HS-5 (cell line): ENCODE measurements around the gene C17orf100.

Source experiments
- DNase-seq: peaks from one replicate; pipeline ENCODE4 v3.0.0-alpha.2; 2012; ENCODE audit warnings: low read depth

The C17orf100 gene

DNA sequence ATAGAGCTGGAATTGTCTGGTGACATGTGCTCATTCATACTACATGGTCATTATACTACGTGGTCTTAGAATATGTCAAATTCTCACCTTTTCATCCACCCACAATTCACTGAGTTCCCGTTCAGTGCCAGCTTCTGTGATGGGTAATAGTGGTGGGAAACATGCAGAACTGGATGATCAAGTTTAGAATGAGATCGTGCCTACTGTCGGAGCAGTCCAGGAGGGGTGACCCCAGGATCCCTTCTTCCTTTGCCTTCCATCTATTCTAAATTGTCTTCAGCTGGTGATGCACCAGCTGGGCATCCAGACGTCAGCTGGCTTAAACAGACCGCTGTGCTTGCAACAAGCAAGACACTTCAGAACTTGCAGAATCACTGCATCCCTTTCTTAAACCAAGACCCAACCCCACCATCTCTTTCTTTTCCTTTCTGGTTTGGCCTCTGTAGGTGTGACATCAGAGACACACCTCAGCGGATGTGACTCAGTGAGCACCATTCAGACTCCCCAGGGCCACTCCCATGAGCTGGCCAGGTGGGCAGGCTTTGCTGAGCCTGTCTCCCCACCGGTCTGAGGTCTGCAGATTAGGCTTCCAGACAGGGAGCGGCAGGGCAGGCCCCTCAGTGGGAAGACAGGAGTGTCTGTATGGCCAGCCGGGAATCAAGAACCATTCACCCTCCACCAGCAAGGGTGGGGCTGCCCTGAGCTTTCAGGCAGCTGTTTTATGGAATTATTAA, 18.1 kb downstream of the C17orf100 start:
- no peak for DNase-seq

DNA sequence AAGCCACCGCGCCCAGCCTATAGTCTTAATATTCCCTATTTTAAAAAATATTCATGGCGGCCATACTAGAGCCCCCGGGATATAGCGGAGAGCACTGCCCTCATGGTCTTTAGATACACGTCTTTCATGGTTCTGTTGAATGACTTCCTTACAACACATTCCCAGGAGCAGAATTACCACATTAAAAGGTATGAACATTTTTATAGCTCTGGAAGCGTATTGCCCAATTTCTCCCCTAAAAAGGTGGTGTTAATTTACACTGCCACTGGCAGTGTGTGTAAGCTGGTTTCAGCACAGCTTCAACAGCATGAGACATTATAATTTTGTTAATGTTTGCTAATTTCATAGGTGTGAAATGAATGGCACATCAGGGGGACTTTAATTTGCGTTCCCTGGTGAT, 19.0 kb downstream of the C17orf100 start:
- no peak for DNase-seq

GRCh38 chr17:6670999-6671398, 19.4 kb downstream of the C17orf100 start:
- DNase-seq: no peak

DNA sequence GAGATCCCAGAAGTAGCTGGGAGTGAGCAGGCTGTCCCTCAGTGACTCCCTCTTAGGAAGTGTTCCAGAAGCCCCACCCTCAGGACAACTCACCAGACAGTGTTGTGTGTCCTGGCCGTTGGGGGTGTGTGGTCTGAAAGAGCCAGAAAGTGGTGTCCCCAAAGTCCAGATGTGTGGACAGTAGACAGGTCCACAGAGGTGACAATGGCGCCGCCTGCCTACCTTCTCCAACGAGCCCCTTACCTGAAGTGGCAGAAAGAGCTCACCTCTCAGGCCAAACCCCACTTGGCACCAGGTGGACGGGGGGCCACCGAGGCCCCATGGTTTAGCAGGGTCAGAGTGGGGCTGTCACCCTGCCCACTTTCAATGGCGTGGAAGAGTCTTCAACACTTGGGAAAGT, 19.9 kb downstream of the C17orf100 start:
- DNase-seq: no peak

DNA sequence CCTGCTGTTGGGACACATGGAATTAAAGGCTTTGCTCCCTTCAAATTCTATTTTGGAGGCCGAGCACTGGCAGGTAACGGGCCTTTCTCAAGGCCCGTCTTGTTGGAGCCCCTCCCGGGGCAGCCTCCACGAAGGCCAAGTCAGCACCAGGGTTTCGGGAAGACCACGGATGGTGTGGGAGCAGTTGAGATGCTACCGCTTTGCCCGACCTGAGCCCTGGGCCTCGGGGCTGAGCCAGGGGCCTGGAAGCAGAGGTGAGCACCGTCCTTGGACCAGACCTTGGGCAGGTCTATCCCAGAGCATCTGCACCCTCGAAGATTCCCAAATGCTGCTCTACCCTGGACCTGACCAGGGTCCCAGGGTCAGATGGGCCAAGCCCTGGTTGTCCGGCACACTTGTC, 23.0 kb downstream of the C17orf100 start:
- DNase-seq: no peak

GRCh38 chr17:6675201-6675825, 23.8 kb downstream of the C17orf100 start:
- no peak for DNase-seq

GRCh38 chr17:6676802-6677157, 25.2 kb downstream of the C17orf100 start:
- no peak for DNase-seq

GRCh38 chr17:6677158-6677831, 25.7 kb downstream of the C17orf100 start:
- no peak for DNase-seq

- DNase-seq: no peak
Observed at GRCh38 chr17:6677946-6678345, 26.4 kb downstream of the C17orf100 start.

DNA sequence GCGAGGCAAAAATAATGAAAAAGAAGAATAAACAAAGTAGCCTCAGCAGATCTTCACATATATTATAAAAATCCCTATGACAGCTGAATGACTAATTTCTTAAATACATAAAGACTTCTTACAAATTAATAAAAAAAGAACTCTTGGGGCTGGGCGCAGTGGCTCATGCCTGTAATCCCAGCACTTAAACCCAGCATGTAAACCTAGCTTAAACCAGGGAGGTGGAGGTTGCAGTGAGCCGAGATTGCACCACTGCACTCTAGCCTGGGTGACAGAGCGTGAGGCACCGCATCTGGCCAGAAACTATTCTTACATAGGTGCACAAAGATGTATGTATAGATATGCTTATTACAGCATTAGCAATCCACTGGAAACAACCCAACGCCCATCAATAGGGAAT, 27.7 kb downstream of the C17orf100 start:
- DNase-seq: no peak

- no peak for DNase-seq
Observed at GRCh38 chr17:6681176-6681575, 29.6 kb downstream of the C17orf100 start.

DNA sequence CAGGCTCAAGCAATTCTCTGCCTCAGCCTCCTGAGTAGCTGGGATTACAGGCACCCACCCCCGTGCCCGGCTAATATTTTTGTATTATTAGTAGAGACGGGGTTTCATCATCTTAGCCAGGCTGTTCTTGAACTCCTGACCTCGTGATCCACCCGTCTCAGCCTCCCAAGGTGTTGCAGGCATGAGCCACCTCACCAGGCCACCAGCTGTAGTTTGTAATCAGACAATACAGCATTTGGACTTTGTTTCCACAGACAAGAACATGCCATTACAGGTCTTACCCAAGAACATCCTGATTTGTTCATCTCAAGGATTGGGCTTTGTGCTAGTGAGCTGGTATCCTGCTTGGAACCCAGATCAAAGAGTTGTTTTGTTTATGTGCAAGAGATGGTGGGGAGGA, 30.1 kb downstream of the C17orf100 start:
- DNase-seq: no peak

GRCh38 chr17:6682339-6682738, 30.8 kb downstream of the C17orf100 start:
- DNase-seq: no peak

DNA sequence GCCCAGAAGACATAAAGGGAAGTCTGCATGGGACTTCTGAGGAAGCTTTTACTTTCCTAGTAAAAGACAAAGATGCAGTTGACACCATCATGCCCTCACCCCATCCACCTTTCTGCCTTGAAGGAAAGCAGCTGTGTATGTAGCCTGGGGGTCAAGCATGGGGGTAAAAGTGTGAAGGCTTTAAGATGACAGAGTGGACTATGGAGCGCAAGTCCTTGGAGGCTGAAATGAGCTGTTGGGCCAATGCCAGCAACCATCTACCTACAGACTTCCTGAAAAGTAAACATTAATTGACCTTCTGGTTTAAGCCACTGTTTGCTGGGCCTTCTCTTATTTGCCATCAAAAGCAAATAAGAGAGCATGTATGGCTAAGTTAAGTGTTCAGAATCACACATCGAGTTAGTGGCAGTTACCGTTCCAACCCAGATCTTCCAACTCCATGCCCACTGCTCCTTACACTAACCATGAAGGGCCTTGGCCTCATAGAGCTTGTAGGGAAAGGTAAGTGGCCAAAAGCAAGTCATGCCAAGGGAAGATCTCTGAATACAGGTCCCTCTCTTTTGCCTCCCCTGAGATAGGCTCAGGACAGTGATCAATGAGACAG, 31.6 kb downstream of the C17orf100 start:
- DNase-seq: no peak

- DNase-seq: no peak
Observed at GRCh38 chr17:6683730-6684459, 32.3 kb downstream of the C17orf100 start.

- no peak for DNase-seq
Observed at GRCh38 chr17:6684460-6684783, 32.9 kb downstream of the C17orf100 start.

- DNase-seq: no peak
Observed at GRCh38 chr17:6684881-6685767, 33.6 kb downstream of the C17orf100 start.

GRCh38 chr17:6686026-6686425, 34.5 kb downstream of the C17orf100 start:
- DNase-seq: no peak

DNA sequence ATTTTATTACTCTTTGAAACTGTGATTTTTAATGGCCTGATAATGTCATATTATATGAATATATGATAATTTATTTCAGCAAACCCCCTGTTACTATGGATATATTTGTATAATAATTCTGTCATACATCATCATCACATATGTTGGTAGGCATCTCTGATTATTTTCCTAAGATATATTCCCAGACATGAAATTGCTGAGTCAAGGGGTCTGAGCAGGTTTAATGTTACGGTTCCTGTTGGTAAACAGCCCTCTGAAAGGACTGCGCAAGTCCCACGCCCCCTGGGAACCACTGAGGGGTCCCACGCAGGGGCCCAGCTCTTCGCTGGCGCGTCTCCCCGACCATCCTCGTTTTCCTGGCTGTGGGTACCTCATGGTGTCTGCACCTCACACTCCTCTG, 37.4 kb downstream of the C17orf100 start:
- DNase-seq: no peak

DNA sequence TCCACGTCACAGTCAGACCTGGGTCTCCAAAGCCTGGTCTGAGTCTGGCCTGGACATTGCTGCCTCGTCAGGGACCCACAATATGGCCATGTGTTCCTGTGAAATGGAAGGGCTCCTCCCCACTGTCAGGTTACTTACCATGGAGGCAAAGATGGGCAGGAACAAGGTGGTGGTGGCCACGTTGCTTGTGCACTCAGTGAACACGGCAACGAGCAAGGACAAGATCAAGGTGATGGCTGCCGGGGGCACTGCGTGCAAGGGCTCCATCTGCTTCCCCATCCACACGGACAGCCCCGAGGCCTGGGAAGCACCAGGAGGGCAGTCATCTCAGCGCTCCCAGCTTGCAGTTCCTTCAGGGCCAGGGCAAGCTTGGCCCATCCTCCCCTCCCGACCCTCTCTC, 39.1 kb downstream of the C17orf100 start:
- DNase-seq: no peak

DNA sequence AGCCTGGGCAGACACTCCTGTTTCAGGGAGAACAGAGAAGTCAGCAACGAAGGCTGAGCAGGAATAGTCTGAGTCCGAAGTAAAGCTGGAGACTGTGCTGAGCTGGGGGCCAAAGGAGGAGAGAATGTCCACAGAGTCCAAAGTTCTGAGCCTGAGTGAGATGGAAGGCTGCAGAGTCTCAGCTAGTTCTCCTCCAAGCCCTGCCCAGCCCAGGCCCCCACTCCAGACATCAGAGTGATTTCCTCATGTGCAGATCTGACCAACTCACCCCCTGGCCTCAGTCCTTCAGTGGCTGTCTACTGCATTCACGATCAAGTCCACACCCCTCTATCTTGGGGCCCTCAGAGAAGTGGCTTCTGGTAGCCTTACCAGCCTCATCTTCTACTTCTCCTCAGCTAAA, 40.0 kb downstream of the C17orf100 start:
- DNase-seq: no peak
